Vagina (tissue), 2 donors: ENCODE data around the gene ACSM2B. TPM values are rescaled to one million over a fixed set of nuclear protein-coding genes. Genes with fewer than 3 reads are reported as not detected.
A peak's percentile ranks its signal among the peaks of the same experiment; 100 is the strongest.

Experiments used
- DNase-seq, 2 donors: peaks; one replicate each; pipeline ENCODE4 v3.0.0-alpha.2; 2017; ENCODE audit errors: extremely low spot score in 2 of 2
- H3K27ac ChIP-seq: fragments of 200-600 bp; sonication (generic); one replicate; pipeline ENCODE4 v1.5.1; 2019
- H3K27me3 ChIP-seq: fragments of 200-600 bp; sonication (generic); one replicate; pipeline ENCODE4 v1.5.1; 2019
- H3K36me3 ChIP-seq, 2 donors: fragments of 200-600 bp; sonication (generic); one replicate each; pipeline ENCODE4 v1.5.1; 2017 to 2019
- H3K4me1 ChIP-seq: fragments of 200-600 bp; sonication (generic); one replicate; pipeline ENCODE4 v1.5.1; 2019
- H3K4me3 ChIP-seq, 2 donors: fragments of 200-600 bp; sonication (generic); 1 replicate in 1 of 2; 2 replicates in 1 of 2; pipeline ENCODE4 v1.5.1; 2016 to 2019
- H3K9me3 ChIP-seq: fragments of 200-600 bp; sonication (generic); one replicate; pipeline ENCODE4 v1.5.1; 2019
- CTCF ChIP-seq, 3 experiments: fragments of 450-650 bp in 2 of 3; fragments of 200-600 bp in 1 of 3; sonication (generic) in 1 of 3; IDR thresholded peaks; one replicate each; pipeline ENCODE4 v1.5.1; 2017 to 2019; ENCODE audit warnings: antibody characterized with exemption in 3 of 3, mild to moderate bottlenecking in 2 of 3, moderate library complexity in 2 of 3
- POLR2A ChIP-seq, 2 donors: fragments of 450-650 bp; IDR thresholded peaks; one replicate each; pipeline ENCODE4 v1.6.1; 2017; ENCODE audit warnings: antibody characterized with exemption in 2 of 2, mild to moderate bottlenecking in 2 of 2, moderate library complexity in 2 of 2
- POLR2AphosphoS5 ChIP-seq, 2 donors: sonication (generic); formaldehyde crosslinking; IDR thresholded peaks; one replicate each; pipeline ENCODE4 v1.9.0; 2017; ENCODE audit warnings: antibody characterized with exemption in 2 of 2, mild to moderate bottlenecking in 2 of 2, low read depth in 1 of 2; ENCODE audit not compliant: insufficient read depth in 1 of 2
- intact Hi-C: fragments of 100-400 bp; cut with DNase I; formaldehyde crosslinking; loops from one replicate; pipeline ENCODE4 v1.15.1; 2023
- total RNA-seq: library from RNA; depleted of rRNA; stranded (reverse); fragments of >200 nt; gene quantifications from one replicate; pipeline ENCODE4 v1.2.3, GENCODE V29; 2016

Gene ACSM2B
- total RNA-seq, 1 donor from 2014 or later = not detected

- no peaks in the 10 kb centered on the region for H3K4me1 ChIP-seq
- H3K36me3 ChIP-seq = no peaks in the 10 kb centered on the region
- intact Hi-C loops = no loop called here
- no peaks in the 10 kb centered on the region for H3K27me3 ChIP-seq
- H3K4me3 ChIP-seq = no peak overlapping the region
- no peak for DNase-seq
- no peaks in the 10 kb centered on the region for H3K9me3 ChIP-seq
- no peak overlapping the region for H3K27ac ChIP-seq
- TF ChIP-seq POLR2AphosphoS5 (IDR thresholded peaks at IDR 0.05; ENCODE audit: insufficient read depth in 1 of 2, low read depth in 1 of 2) = no peak
- no peak for TF ChIP-seq CTCF (IDR thresholded peaks at IDR 0.05)
- no peak for TF ChIP-seq POLR2A (IDR thresholded peaks at IDR 0.05)
Measured at GRCh38 chr16:20620770-20621169, 44.6 kb upstream of the ACSM2B start.

DNA sequence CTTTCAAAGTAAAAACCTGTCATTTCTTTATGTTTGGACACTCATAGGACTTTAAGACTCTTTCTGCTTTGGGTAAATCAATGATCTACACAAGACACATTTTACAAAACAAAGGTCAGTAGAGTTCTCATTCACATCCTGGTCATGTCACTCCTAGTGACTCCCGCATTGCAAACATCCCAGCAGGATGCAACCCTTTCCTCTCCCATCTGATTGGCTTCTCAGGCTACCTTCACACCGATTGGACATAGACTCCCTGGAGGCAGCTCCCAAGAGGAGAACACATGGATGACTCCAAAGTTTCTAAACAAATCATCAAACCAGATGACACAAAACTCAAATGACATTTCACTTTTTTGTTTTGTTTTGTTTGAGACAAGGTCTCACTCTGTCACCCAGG is 43.8 kb upstream of the ACSM2B start:
- TF ChIP-seq POLR2AphosphoS5 (IDR thresholded peaks at IDR 0.05; ENCODE audit: insufficient read depth in 1 of 2, low read depth in 1 of 2) (no peak), CTCF (IDR thresholded peaks at IDR 0.05) (no peak), POLR2A (IDR thresholded peaks at IDR 0.05) (no peak)

DNA sequence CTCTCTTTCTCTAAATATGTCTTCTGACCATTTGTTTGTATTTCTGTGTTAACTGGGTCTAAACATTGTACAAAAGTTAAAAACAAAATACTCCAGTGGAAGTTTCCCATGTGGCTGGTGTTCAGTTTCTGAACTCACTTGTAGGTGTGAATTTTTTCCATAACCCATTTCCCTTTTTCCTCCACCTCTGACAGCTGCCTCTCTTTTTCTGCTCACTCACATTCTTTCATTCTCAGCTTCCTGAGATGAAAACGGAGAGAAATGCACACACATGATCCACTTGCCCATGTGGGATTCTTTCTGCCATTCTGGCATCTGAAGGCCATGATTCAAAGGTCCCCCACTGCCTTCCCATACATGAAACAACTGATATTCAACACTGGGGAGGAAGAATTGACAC is 41.1 kb upstream of the ACSM2B start:
- intact Hi-C loops = no loop called here
- TF ChIP-seq CTCF (IDR thresholded peaks at IDR 0.05) (no peak), POLR2A (IDR thresholded peaks at IDR 0.05) (no peak), POLR2AphosphoS5 (IDR thresholded peaks at IDR 0.05; ENCODE audit: insufficient read depth in 1 of 2, low read depth in 1 of 2) (no peak)

More for the DNA sequence above, 43.8 kb upstream of the ACSM2B start:
- Histone ChIP-seq H3K4me3 (no peak overlapping the region), H3K27me3 (no peaks in the 10 kb centered on the region), H3K27ac (no peak overlapping the region), H3K36me3 (no peaks in the 10 kb centered on the region), H3K4me1 (no peaks in the 10 kb centered on the region), H3K9me3 (no peaks in the 10 kb centered on the region)
- DNase-seq = no peak
- intact Hi-C loops = no loop called here

GRCh38 chr16:20614186-20615141 is 38.3 kb upstream of the ACSM2B start:
- no peak for TF ChIP-seq CTCF (IDR thresholded peaks at IDR 0.05)
- TF ChIP-seq POLR2A (IDR thresholded peaks at IDR 0.05) = no peak
- TF ChIP-seq POLR2AphosphoS5 (IDR thresholded peaks at IDR 0.05; ENCODE audit: insufficient read depth in 1 of 2, low read depth in 1 of 2) = no peak
- peaks cover 34% of the 10 kb centered on the region for H3K4me1 ChIP-seq
- H3K4me3 ChIP-seq = peak overlapping the region; percentile 36 to 37
- DNase-seq = peak in 1 of 2 donors; percentile 78
- intact Hi-C loops = no loop called here
- H3K36me3 ChIP-seq = no peaks in the 10 kb centered on the region
- no peaks in the 10 kb centered on the region for H3K27me3 ChIP-seq
- H3K9me3 ChIP-seq = no peaks in the 10 kb centered on the region
- peak overlapping the region; percentile 74 for H3K27ac ChIP-seq

More for the DNA sequence above, 41.1 kb upstream of the ACSM2B start:
- Histone ChIP-seq H3K9me3 (no peaks in the 10 kb centered on the region), H3K4me3 (no peak overlapping the region), H3K27ac (no peak overlapping the region), H3K36me3 (no peaks in the 10 kb centered on the region), H3K27me3 (no peaks in the 10 kb centered on the region), H3K4me1 (peaks cover 14% of the 10 kb centered on the region)
- DNase-seq = no peak
